HL-60 (cell line): ENCODE results near the gene RNASE7.

Source experiments
- DNase-seq, 2 experiments: peaks; one replicate each; pipeline ENCODE4 v3.0.0-alpha.2; 2010 to 2020; ENCODE audit warnings: low read depth in 1 of 2, low spot score in 1 of 2
- H3K27ac ChIP-seq: fragments of 250-450 bp; sonication (Bioruptor Pico); replicated peaks from 2 replicates; pipeline ENCODE4 v1.5.1; 2020; ENCODE audit warnings: mild to moderate bottlenecking, moderate library complexity
- H3K27me3 ChIP-seq: fragments of 250-450 bp; sonication (Bioruptor Pico); 2 replicates; pipeline ENCODE4 v1.5.1; 2021; ENCODE audit warnings: mild to moderate bottlenecking, moderate library complexity; ENCODE audit not compliant: insufficient read depth, poor library complexity, severe bottlenecking
- H3K4me3 ChIP-seq: replicated peaks from 2 replicates; pipeline ENCODE4 v1.5.1; 2011; ENCODE audit warnings: mild to moderate bottlenecking, control low read depth, low read length; ENCODE audit not compliant: insufficient read depth
- CTCF ChIP-seq: IDR thresholded peaks from one replicate; pipeline ENCODE4 v1.5.1; 2011; ENCODE audit warnings: low read length, control low read depth, inconsistent platforms; ENCODE audit not compliant: insufficient read depth
- GABPA ChIP-seq: IDR thresholded peaks from 2 replicates; pipeline ENCODE4 v1.6.1; 2012; ENCODE audit warnings: low read depth
- POLR2AphosphoS5 ChIP-seq: IDR thresholded peaks from 2 replicates; pipeline ENCODE4 v1.6.1; 2012; ENCODE audit warnings: low read depth
- REST ChIP-seq: IDR thresholded peaks from 2 replicates; pipeline ENCODE4 v1.6.1; 2012; ENCODE audit warnings: low read depth; ENCODE audit not compliant: insufficient replicate concordance
- SPI1 ChIP-seq: IDR thresholded peaks from 2 replicates; pipeline ENCODE4 v1.6.1; 2012; ENCODE audit warnings: low read depth, mild to moderate bottlenecking, borderline replicate concordance

RNASE7 gene

GRCh38 chr14:21070610-21071224 is 28.6 kb downstream of the RNASE7 start:
- peak; percentile 49 to 77 for DNase-seq
- TF ChIP-seq SPI1 (no peak), REST (peak; percentile 24)
- peak overlapping the region; percentile 77 for H3K4me3 ChIP-seq
- peak overlapping the region; percentile 89 for H3K27ac ChIP-seq
- no peaks in the 10 kb centered on the region for H3K27me3 ChIP-seq

- DNase-seq, result peak; percentile 94 to 96
- no peaks in the 10 kb centered on the region for H3K27me3 ChIP-seq
- H3K27ac ChIP-seq, result peak overlapping the region; percentile 89
- peak overlapping the region; percentile 77 for H3K4me3 ChIP-seq
- TF ChIP-seq GABPA, result no peak
- no peak for TF ChIP-seq CTCF
- no peak for TF ChIP-seq REST
- TF ChIP-seq POLR2AphosphoS5, result peak; percentile 46
- TF ChIP-seq SPI1, result peak; percentile 98
These were observed 29.3 kb downstream of the RNASE7 start for GRCh38 chr14:21071225-21072030.

GRCh38 chr14:21072031-21072473 is 29.9 kb downstream of the RNASE7 start:
- DNase-seq, result peak; percentile 86 to 87
- H3K27ac ChIP-seq, result peak overlapping the region; percentile 89
- TF ChIP-seq CTCF, result no peak
- peak; percentile 12; the same call in 1 of the 2 replicates for TF ChIP-seq SPI1
- no peaks in the 10 kb centered on the region for H3K27me3 ChIP-seq
- H3K4me3 ChIP-seq, result peak overlapping the region; percentile 77

- DNase-seq, result no peak
- Histone ChIP-seq H3K27ac (peak overlapping the region; percentile 5), H3K4me3 (no peak overlapping the region)
These were observed 30.7 kb downstream of the RNASE7 start for GRCh38 chr14:21072781-21073339.

More at GRCh38 chr14:21072781-21073339, 30.7 kb downstream of the RNASE7 start:
- no peaks in the 10 kb centered on the region for H3K27me3 ChIP-seq
- TF ChIP-seq GABPA, result no peak
- no peak for TF ChIP-seq REST
